ENCODE measurements around the gene AGPAT1.
"Not testable (repeated sequence)": the region's sequence is repeated elsewhere in the genome, so short reads cannot be mapped to it uniquely, and the experiment has no call there.

AGPAT1 gene

GRCh38 chr6:32198866-32199265 is 23.0 kb upstream of the AGPAT1 start:
- DNase-seq (ENCODE audit: low spot score): no peak

GRCh38 chr6:32198345-32198696 is 22.4 kb upstream of the AGPAT1 start:
- DNase-seq (ENCODE audit: low spot score): no peak

GRCh38 chr6:32196682-32197616 is 21.1 kb upstream of the AGPAT1 start:
- no peak for DNase-seq (ENCODE audit: low spot score)

- peak; percentile 83 for DNase-seq (ENCODE audit: low spot score)
Observed at GRCh38 chr6:32195902-32196681, 20.2 kb upstream of the AGPAT1 start.

GRCh38 chr6:32195652-32195901 is 19.7 kb upstream of the AGPAT1 start:
- DNase-seq (ENCODE audit: low spot score): peak; percentile 100

- peak; percentile 57 for DNase-seq (ENCODE audit: low spot score)
Observed at GRCh38 chr6:32194825-32195651, 19.2 kb upstream of the AGPAT1 start.

GRCh38 chr6:32194388-32194787 is 18.5 kb upstream of the AGPAT1 start:
- DNase-seq (ENCODE audit: low spot score): no peak

GRCh38 chr6:32193096-32193495 is 17.2 kb upstream of the AGPAT1 start:
- not testable (repeated sequence) for DNase-seq (ENCODE audit: low spot score)

GRCh38 chr6:32192608-32193039 is 16.7 kb upstream of the AGPAT1 start, which contains the start of gene GPSM3:
Gene GPSM3, minus strand, starts transcription at chr6:32192643. Its CDS starts 130 bp downstream, at chr6:32192513.
- no peak for DNase-seq (ENCODE audit: low spot score)

- DNase-seq (ENCODE audit: low spot score): no peak
Observed at GRCh38 chr6:32191696-32192607, 16.1 kb upstream of the AGPAT1 start.

GRCh38 chr6:32190911-32191677 is 15.2 kb upstream of the AGPAT1 start:
- no peak for DNase-seq (ENCODE audit: low spot score)

- DNase-seq (ENCODE audit: low spot score): peak; percentile 90
Observed at GRCh38 chr6:32190054-32190851, 14.4 kb upstream of the AGPAT1 start, which contains the start of gene PBX2. Gene PBX2, minus strand, starts transcription at chr6:32190202. Its CDS starts 287 bp downstream, at chr6:32189915.

- DNase-seq (ENCODE audit: low spot score): no peak
Observed at GRCh38 chr6:32189742-32190053, 13.8 kb upstream of the AGPAT1 start.

GRCh38 chr6:32189069-32189741 is 13.3 kb upstream of the AGPAT1 start:
- no peak for DNase-seq (ENCODE audit: low spot score)

GRCh38 chr6:32188381-32189068 is 12.6 kb upstream of the AGPAT1 start:
- DNase-seq (ENCODE audit: low spot score): no peak

- not testable (repeated sequence) for DNase-seq (ENCODE audit: low spot score)
Observed at GRCh38 chr6:32187725-32188380, 12.0 kb upstream of the AGPAT1 start.

GRCh38 chr6:32187009-32187709 is 11.3 kb upstream of the AGPAT1 start:
- DNase-seq (ENCODE audit: low spot score): no peak

All from kidney tubule cell (primary cell).